ENCODE results near the gene MYO5A. TPM values are rescaled to one million over a fixed set of nuclear protein-coding genes. Genes with fewer than 3 reads are reported as not detected.
A peak's percentile ranks its signal among the peaks of the same experiment; 100 is the strongest.

The MYO5A gene
- total RNA-seq, 3 donors from 2014 or later, result 4.1 to 26.7 (median 12.6) TPM

GRCh38 chr15:52480990-52481389 is 47.7 kb downstream of the MYO5A start:
- DNase-seq, result no peak
- TF ChIP-seq CTCF (IDR thresholded peaks at IDR 0.05), result no peak
- H3K36me3 ChIP-seq (ENCODE audit: low read depth), result no peaks in the 10 kb centered on the region
- H3K4me1 ChIP-seq (ENCODE audit: low read depth), result peaks cover 5% of the 10 kb centered on the region
- no peaks in the 10 kb centered on the region for H3K9me3 ChIP-seq
- no peak for ATAC-seq
- no peak overlapping the region for H3K4me3 ChIP-seq
- intact Hi-C loops (cut with DNase I, micrococcal nuclease), result no loop called here

DNA sequence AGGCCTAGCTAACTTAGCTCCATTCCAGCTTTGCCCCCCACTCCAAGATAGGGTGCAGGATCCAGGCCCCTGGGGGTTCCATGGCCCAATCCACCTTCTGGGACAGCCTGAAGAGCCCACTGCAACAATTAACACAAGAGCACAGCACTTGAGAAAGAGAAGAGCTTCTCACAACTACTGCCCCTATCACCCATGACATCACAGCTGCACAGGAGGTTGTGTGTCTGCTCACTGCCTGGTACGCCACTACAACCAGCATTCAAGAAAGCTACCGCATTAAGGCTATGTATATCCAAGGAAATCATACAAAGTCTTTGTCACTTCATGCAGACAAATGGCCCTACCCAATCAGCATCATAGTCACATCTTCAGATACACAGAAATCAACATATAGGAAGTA is 62.0 kb downstream of the MYO5A start:
- intact Hi-C loops (cut with DNase I, micrococcal nuclease), result no loop called here
- no peak for TF ChIP-seq CTCF (IDR thresholded peaks at IDR 0.05)
- H3K9me3 ChIP-seq, result peaks cover 5% of the 10 kb centered on the region
- ATAC-seq (no peak), DNase-seq (no peak)
- H3K36me3 ChIP-seq (ENCODE audit: low read depth), result no peaks in the 10 kb centered on the region
- H3K4me1 ChIP-seq (ENCODE audit: low read depth), result no peaks in the 10 kb centered on the region
- H3K4me3 ChIP-seq, result no peak overlapping the region

- Histone ChIP-seq H3K4me1 (ENCODE audit: low read depth) (no peaks in the 10 kb centered on the region), H3K36me3 (ENCODE audit: low read depth) (no peaks in the 10 kb centered on the region), H3K4me3 (no peak overlapping the region), H3K9me3 (peaks cover 5% of the 10 kb centered on the region)
- ATAC-seq (peak; percentile 91), DNase-seq (peak; percentile 51 to 78 (median 61))
- intact Hi-C loops (cut with DNase I, micrococcal nuclease), result no loop called here
- TF ChIP-seq CTCF (IDR thresholded peaks at IDR 0.05), result no peak
These were observed 62.5 kb downstream of the MYO5A start for GRCh38 chr15:52466134-52466701.

GRCh38 chr15:52464478-52464877 is 64.2 kb downstream of the MYO5A start:
- no peaks in the 10 kb centered on the region for H3K4me1 ChIP-seq (ENCODE audit: low read depth)
- ATAC-seq, result peak; percentile 71

GRCh38 chr15:52464040-52464439 is 64.6 kb downstream of the MYO5A start:
- no peak for DNase-seq
- no peak for TF ChIP-seq CTCF (IDR thresholded peaks at IDR 0.05)
- ATAC-seq, result peak; percentile 7
- Histone ChIP-seq H3K4me1 (ENCODE audit: low read depth) (no peaks in the 10 kb centered on the region), H3K9me3 (peaks cover 5% of the 10 kb centered on the region), H3K36me3 (ENCODE audit: low read depth) (no peaks in the 10 kb centered on the region), H3K4me3 (no peak overlapping the region)
- intact Hi-C loops (cut with DNase I, micrococcal nuclease), result no loop called here

More at GRCh38 chr15:52464478-52464877, 64.2 kb downstream of the MYO5A start:
- H3K36me3 ChIP-seq (ENCODE audit: low read depth), result no peaks in the 10 kb centered on the region
- DNase-seq, result no peak
- H3K9me3 ChIP-seq, result peaks cover 5% of the 10 kb centered on the region
- TF ChIP-seq CTCF (IDR thresholded peaks at IDR 0.05), result no peak
- intact Hi-C loops (cut with DNase I, micrococcal nuclease), result no loop called here
- H3K4me3 ChIP-seq, result no peak overlapping the region

DNA sequence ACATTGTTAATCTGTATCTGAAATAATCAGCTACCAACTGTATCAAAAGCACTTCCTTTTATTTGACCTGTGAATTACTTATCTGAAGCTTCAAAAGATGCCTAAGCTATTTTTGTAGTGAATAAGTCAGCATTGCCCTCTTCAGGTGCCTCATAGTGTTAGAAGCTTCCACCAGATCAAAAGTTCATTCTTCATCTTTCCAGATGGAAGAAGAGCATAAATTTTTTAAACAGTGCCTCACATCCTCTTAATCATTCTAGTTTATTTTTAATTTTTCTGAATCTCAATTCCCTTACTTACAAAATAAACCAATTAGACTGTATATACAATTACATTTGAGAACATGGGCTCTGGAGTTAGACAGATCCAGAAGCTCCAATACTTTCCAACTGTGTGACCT is 65.0 kb downstream of the MYO5A start:
- no peak for TF ChIP-seq CTCF (IDR thresholded peaks at IDR 0.05)
- Histone ChIP-seq H3K4me1 (ENCODE audit: low read depth) (no peaks in the 10 kb centered on the region), H3K4me3 (no peak overlapping the region), H3K9me3 (peaks cover 5% of the 10 kb centered on the region), H3K36me3 (ENCODE audit: low read depth) (no peaks in the 10 kb centered on the region)
- DNase-seq (no peak), ATAC-seq (peak; percentile 20)
- intact Hi-C loops (cut with DNase I, micrococcal nuclease), result no loop called here

Data from mucosa of descending colon (tissue), 3 donors.